GM12891 (cell line): ENCODE results near the gene GPR17.

ENCODE experiments used
- DNase-seq: peaks from one replicate; pipeline ENCODE4 v3.0.0; 2011; ENCODE audit warnings: low spot score; ENCODE audit not compliant: insufficient read length
- FAIRE-seq: peaks from 2 replicates; lab custom pipeline; 2011; peaks lifted over from hg19 to GRCh38; lab: Jason Lieb, UNC
- PAX5 ChIP-seq: IDR thresholded peaks from 2 replicates; pipeline ENCODE4 v1.6.1; 2011; ENCODE audit warnings: low read length, moderate library complexity, mild to moderate bottlenecking; ENCODE audit not compliant: insufficient read depth, severe bottlenecking
- POLR2A ChIP-seq: IDR thresholded peaks from 2 replicates; pipeline ENCODE4 v1.6.1; 2011; ENCODE audit warnings: low read depth, low read length, control low read depth
- POLR2AphosphoS5 ChIP-seq: IDR thresholded peaks from 2 replicates; pipeline ENCODE4 v1.6.1; 2011; ENCODE audit warnings: low read depth, low read length, control low read depth
- POU2F2 ChIP-seq: IDR thresholded peaks from 2 replicates; pipeline ENCODE4 v1.6.1; 2011; ENCODE audit warnings: low read depth, mild to moderate bottlenecking, control low read depth, low read length, moderate library complexity
- SPI1 ChIP-seq: IDR thresholded peaks from 2 replicates; pipeline ENCODE4 v1.6.1; 2011; ENCODE audit warnings: low read depth, low read length, control low read depth
- TAF1 ChIP-seq: IDR thresholded peaks from 2 replicates; pipeline ENCODE4 v1.6.1; 2011; ENCODE audit warnings: low read depth, low read length, control low read depth

GPR17 gene

GRCh38 chr2:127659408-127660290, 13.7 kb downstream of the GPR17 start:
- TF ChIP-seq PAX5: no peak
- TF ChIP-seq POLR2A: no peak
- TF ChIP-seq POLR2AphosphoS5: no peak
- TF ChIP-seq POU2F2: no peak
- no peak for TF ChIP-seq TAF1
- no peak for TF ChIP-seq SPI1
- FAIRE-seq (no peak), DNase-seq (no peak)

- DNase-seq (no peak), FAIRE-seq (no peak)
- TF ChIP-seq PAX5: no peak
- TF ChIP-seq TAF1: no peak
- no peak for TF ChIP-seq SPI1
- no peak for TF ChIP-seq POLR2AphosphoS5
- no peak for TF ChIP-seq POLR2A
- TF ChIP-seq POU2F2: no peak
Measured at GRCh38 chr2:127660291-127660578, 14.3 kb downstream of the GPR17 start.

DNA sequence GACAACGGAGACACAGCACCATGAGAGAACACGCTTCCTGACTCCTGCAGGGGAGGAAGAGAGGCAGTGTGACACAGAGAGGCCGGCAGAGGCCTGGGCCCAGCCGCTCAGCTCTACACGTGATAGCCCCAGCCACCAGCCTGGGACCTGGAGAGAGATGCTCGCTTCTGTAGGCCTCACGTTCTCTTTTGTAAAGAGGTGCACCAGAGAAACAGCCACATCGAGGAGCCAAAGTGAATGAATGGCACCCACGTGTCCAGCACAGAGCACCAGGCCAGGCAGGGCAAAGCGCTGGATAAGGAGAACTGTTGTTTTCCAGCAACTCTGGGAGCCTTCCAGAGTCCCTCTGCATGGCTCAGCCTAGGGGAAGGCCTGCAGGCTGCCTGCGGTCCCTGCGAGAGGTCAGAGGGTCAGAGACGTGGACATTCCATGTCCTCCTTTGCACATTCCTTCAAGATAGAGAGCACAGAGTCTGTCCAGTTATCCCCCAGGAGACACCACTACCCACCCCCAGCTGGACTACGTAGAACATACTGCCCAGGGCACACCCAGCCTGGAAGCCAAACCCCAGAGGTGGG, 15.2 kb downstream of the GPR17 start:
- DNase-seq (no peak), FAIRE-seq (no peak)
- TF ChIP-seq POU2F2 (no peak), PAX5 (no peak), POLR2AphosphoS5 (no peak), TAF1 (no peak), POLR2A (no peak), SPI1 (no peak)

DNA sequence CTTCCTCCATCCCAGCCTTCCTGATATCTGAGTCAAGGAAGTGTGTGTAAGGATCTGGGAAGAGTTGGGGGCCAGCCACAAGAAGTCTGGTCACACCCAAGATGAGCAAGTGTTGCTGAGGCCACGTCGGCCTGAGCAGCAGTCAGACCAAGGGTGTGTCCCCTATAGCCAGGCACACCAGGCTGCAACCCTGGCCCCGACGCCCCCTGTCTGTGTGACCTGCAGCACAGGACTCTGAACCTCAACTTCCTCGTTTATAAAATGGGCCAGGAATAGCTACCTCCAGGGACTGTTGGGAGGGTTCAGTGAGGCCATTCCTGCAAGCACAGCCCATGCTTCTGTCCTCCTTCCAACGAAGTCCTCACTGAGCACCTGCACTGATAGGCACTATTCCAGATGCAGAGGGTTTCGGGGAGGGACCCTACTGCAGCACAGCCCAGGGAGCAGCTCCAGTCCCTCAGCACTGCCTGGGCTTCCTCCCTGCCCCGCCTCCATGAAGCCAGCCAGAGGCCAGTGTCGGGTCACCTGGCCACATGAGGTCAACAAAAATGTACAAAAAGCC, 16.1 kb downstream of the GPR17 start:
- TF ChIP-seq SPI1 (no peak), POU2F2 (no peak), TAF1 (no peak), POLR2A (no peak), PAX5 (no peak), POLR2AphosphoS5 (no peak)
- no peak for FAIRE-seq
- DNase-seq: no peak

DNA sequence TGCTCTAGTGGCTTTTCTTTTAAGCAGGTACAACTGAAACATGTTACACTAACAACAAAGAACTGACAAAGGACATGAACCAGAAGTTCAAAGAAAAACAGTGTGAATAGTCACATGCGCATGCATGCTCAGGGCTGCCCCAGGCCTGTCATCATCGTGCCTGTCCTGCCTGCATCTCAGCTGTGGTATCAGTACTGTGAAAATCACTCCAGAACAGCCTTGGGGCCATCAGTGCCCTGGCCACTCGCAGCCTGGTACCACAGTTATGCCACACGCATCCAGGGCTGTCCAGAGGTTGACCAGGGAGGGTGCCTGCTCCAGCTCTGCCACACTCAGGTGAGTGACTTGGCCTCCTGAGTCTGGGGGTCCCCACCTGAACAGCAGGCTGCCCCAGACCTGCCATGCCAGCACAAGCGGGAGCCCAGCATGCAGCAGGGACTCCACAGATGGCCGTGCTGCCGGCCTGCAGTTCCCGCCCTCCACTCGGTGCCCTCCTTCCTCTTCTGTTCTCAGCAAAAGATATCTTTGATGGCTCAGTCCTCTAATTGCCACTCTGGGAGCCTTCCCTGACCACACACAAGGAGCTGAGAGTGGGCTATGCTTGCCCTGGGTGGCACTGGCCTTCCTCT, 17.1 kb downstream of the GPR17 start:
- TF ChIP-seq TAF1 (no peak), PAX5 (no peak), POLR2A (no peak), POU2F2 (no peak), POLR2AphosphoS5 (no peak), SPI1 (no peak)
- no peak for FAIRE-seq
- DNase-seq: no peak

DNA sequence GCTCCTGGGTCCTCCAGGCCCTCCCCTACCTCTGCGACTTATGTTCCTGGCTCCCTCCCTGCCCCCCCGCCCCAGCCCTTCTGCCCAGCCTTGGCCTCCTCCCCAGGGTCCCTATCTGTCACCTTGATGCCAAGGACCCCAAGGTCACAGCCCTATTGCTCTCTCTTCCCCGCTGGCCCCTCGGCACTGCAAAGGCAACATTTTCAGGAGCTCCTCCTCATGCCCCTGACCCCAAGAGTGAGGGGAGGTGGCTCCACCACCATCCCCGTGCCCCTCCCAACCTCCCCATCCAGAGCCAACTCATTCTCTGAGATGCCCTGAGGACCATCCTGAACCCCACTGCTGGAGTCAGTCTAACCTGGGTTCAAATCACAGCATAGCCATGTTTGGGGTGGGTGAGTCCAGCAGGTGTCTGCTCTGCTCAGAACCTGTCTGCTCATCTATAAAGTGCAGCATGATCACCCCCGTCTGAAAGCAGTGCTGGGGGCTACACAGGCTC, 17.7 kb downstream of the GPR17 start:
- FAIRE-seq (no peak), DNase-seq (no peak)
- TF ChIP-seq POLR2AphosphoS5: no peak
- TF ChIP-seq PAX5: no peak
- TF ChIP-seq SPI1: no peak
- TF ChIP-seq POU2F2: no peak
- TF ChIP-seq POLR2A: no peak
- TF ChIP-seq TAF1: no peak

DNA sequence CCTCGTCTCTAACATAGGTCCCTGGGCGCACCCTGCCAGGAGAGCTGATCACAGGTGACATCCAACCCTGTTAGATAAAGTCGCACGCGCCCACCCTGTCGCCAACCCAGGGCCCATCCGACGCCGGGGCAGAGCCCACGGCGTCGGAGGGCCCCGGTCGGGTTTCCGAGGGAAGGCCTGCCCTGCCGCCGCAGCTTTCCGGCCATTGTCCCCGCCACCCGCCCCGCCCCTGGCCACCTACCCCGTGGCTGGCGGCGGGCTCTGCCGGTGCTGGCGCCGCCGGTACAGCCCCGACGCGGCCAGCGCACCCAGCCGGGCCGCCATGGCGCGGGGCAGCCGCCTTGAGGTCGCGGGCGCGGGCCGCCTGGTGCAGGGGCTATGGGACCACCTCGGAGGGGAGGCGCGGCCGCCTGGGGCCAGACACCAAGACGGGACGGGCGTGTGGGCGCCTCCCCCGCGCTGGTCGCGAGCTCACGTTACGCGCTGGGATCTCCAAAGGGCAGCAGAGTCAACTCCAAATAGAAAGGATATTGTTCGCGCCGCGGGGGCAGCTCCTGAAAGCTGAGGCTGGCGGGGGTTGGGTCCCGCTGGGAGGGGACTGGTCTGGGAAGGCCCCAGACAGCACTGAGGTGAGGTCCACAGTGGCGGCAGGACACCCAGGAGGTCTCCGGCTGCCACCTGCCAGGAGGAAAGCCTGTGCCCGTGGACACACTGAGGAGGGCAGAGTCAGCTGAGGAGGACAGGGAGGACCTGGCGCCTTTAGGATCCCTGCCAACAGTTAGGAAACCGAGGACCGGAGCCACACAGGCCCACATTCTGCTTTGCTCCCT, 18.3 kb downstream of the GPR17 start:
- no peak for TF ChIP-seq TAF1
- no peak for TF ChIP-seq POU2F2
- TF ChIP-seq POLR2AphosphoS5: no peak
- no peak for TF ChIP-seq PAX5
- TF ChIP-seq POLR2A: no peak
- no peak for TF ChIP-seq SPI1
- FAIRE-seq (no peak), DNase-seq (no peak)

DNA sequence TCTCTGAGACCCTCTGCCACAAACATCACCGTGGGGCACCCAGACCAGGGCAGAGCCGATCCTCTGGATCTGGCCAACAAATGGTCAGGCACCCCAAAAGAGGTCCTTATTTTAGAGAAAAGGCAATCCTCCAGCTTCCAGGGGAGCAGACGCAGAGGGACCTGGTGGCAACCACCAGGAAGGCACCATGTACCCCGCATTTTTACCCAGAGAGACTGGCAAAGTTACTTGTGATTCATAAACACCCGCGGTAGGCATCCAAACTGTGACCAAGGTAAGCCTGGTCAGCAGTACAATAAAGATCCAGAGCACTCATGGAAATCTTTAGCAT, 18.9 kb downstream of the GPR17 start:
- DNase-seq (no peak), FAIRE-seq (no peak)
- no peak for TF ChIP-seq TAF1
- TF ChIP-seq POLR2A: no peak
- no peak for TF ChIP-seq POLR2AphosphoS5
- TF ChIP-seq SPI1: no peak
- no peak for TF ChIP-seq POU2F2
- no peak for TF ChIP-seq PAX5

DNA sequence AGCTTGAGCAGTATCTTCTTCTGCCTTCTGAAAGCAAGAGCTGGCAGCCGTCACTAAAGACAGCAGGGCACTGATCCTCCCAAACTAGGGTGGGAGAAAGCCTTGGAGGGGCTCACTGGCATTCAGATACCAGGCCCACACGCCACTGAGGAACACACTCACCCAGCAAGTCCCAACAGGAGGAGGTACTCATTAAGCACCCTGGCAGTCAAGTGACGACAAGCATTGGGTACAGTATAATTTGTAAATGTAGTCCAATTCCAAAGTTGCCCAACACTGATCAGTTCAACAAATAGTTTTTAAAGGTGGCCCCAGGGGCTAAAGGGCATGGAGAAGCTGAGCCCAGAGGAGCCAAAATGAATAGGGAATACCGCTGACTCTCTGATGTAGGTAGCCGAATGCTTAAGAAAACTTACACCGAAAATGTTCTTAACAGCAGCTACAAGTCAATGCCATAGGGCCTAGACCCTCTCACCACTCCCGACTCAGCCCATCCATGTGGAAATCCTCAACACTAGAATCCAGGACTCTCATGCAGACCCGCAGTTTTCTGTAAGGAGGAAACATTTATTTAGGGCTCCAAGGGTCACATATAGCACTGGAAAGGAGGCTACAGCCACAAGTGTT, 19.4 kb downstream of the GPR17 start:
- no peak for DNase-seq
- TF ChIP-seq POU2F2 (no peak), POLR2AphosphoS5 (no peak), SPI1 (no peak)
- no peak for FAIRE-seq
